HG03196 (cell line): ENCODE results near the gene LCA5.
"Not testable (repeated sequence)": the region's sequence is repeated elsewhere in the genome, so short reads cannot be mapped to it uniquely, and the experiment has no call there.

Experiments
- ATAC-seq: cut with Tn5 transposase; IDR thresholded peaks from one replicate; pipeline ENCODE4 v1.9.1; 2021; ENCODE audit not compliant: unreplicated experiment

Gene LCA5

GRCh38 chr6:79536954-79537747, at the start of gene LCA5:
TSS of gene LCA5 (minus strand) at chr6:79537430. CDS start at chr6:79518894, 18,536 bp downstream.
- peak; percentile 100 for ATAC-seq

DNA sequence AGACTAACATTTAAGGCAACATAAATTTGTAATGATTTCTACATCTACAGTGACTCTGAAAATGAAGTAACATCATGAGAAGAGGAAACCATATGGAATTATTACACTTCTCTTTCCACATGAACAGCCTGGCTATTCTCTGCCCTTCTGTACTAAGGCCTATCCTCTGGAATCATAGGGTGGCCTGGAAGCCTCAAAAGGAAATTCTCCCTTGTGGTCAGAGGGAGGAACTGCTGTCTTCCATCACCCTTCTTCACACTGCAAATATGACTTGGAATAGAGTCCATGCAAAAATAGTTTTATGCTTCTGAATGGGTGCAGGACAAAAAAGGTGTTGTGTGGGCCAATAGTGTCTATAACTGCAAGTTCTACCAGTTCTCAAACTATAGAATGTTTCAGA, 49.3 kb upstream of the LCA5 start:
- no peak for ATAC-seq

GRCh38 chr6:79584332-79584731, 47.1 kb upstream of the LCA5 start:
- no peak for ATAC-seq

DNA sequence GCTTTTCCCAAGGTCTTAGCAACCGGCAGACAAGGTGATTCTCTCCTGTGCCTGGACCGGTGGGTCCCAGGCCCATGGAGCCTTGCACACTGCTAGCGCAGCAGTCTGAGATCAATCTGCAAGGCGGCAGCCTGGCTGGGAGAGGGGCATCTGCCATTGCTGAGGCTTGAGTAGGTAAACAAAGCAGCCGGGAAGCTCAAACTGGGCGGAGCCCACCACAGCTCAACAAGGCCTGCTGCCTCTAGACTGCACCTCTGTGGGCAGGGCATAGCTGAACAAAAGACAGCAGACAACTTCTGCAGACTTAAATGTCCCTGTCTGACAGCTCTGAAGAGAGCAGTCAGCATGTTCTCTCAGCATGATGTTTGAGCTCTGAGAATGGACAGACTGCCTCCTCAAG, 40.7 kb upstream of the LCA5 start:
- not testable (repeated sequence) for ATAC-seq

- ATAC-seq = no peak
Measured at GRCh38 chr6:79574630-79575225, 37.5 kb upstream of the LCA5 start.

- ATAC-seq = no peak
Measured at GRCh38 chr6:79574174-79574573, 36.9 kb upstream of the LCA5 start.

DNA sequence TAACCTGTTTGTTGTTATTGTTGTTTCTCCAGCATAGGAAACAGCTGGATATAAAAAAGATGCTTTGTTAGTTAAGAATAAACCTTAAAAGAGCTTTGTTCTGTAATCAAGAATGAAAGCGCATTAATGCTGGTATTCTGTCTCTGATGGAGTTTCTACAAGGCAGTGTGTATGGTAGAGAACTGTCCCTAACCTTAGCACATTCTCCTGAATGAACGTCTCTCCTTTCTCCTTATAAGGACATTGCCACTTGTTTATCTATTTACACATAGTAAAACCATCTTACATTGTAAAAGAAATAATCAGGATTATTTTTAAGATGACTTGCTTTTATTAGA, 33.8 kb upstream of the LCA5 start:
- ATAC-seq = no peak

- peak; percentile 56 for ATAC-seq
Measured at GRCh38 chr6:79570129-79571029, 33.1 kb upstream of the LCA5 start.

DNA sequence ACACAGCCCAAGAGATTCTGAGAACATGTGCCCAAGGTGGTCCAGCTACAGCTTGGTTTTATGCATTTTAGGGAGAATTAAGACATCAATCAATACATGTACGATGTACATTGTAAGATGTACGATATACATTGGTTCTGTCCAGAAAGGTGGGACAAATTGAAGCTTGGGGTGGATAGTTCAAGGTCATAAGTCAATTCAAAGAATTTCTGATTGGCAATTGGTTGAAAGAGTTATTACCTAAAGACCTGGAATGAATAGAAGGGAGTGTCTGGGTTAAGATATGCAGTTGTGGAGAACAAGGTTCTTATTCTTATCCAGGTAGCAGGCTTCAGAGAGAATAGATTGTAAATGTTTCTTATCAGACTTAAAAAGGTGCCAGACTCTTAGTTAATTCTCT, 31.8 kb upstream of the LCA5 start:
- no peak for ATAC-seq

GRCh38 chr6:79564636-79565035, 27.4 kb upstream of the LCA5 start:
- ATAC-seq = no peak

DNA sequence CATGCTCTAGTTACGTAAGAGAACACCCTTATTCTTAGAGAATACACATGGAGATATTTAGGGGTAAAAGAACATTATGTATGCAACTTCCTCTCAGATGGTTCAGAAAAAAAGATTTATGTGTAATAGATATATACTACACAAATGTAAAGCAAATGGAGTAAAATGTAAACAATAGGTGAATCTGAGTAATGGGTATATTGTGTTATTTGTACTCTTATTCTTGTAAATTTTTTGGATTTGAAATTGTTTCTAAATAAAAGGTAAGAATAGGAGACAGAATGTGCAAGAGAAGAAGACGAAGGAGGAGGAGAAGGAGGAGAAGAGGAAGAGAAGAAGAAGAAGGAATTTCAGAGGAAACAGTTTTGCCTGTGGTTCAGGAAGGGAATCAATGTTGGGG, 22.5 kb upstream of the LCA5 start:
- no peak for ATAC-seq

GRCh38 chr6:79557673-79558467, 20.6 kb upstream of the LCA5 start:
- no peak for ATAC-seq

DNA sequence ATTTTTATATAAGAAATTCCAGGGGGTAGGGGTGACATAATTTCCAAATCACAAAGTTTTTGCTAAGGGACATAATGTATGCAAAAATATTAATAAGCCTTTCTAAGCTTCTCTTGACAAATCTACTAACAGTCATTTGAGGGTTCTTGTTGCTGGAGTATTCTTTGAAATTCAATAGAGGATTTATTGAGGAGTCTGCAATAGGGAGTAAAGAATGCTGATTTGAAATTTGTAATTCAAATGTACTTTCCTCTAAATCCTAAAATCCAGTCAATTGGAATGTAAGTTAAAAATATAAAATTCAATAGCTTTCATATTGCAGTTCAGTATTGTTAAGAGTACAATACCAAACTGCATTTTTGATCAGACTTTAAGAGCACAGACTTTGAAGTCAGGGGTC, 17.1 kb upstream of the LCA5 start:
- no peak for ATAC-seq

- no peak for ATAC-seq
Measured at GRCh38 chr6:79551401-79551800, 14.2 kb upstream of the LCA5 start.

- no peak for ATAC-seq
Measured at GRCh38 chr6:79548304-79548703, 11.1 kb upstream of the LCA5 start.

GRCh38 chr6:79546186-79546585, 9.0 kb upstream of the LCA5 start:
- ATAC-seq = no peak

- peak; percentile 90 for ATAC-seq
Measured at GRCh38 chr6:79544939-79545450, 7.8 kb upstream of the LCA5 start.

DNA sequence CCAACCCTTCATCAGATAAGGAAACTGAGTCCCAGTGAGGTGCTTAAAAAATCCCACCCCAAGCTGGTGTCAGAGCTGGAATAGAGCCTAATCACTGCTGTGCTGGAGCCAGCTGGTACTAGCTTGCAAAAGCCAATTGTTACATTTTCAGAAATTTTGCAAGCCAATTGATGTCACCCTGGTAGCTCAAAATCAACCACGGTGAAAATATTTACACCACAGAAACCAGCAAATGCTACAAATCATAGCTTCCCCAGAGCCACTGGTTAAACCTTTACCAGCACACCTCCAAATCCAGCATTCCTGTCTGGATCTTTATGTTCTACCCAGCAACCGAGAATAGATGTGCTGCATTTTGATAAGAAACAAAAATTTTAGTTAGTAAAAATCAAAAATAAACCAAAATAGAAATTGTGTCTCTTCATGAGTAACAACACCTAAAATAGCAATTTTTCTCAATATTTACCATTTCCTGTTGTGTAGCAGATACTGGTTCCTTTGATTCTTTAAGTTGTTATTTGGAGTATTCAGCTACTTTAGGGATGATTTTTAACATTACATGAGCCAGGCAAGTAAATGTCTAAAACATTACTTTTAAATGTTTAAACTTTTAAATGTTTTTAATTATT, 7.2 kb upstream of the LCA5 start:
- peak; percentile 60 for ATAC-seq

GRCh38 chr6:79543886-79544285, 6.7 kb upstream of the LCA5 start:
- ATAC-seq = no peak

- no peak for ATAC-seq
Measured at GRCh38 chr6:79543411-79543810, 6.2 kb upstream of the LCA5 start.
